ENCODE measurements around the gene PET117.
A peak's percentile ranks its signal among the peaks of the same experiment; 100 is the strongest.
"Not testable (repeated sequence)": the region's sequence is repeated elsewhere in the genome, so short reads cannot be mapped to it uniquely, and the experiment has no call there.

PET117 gene

DNA sequence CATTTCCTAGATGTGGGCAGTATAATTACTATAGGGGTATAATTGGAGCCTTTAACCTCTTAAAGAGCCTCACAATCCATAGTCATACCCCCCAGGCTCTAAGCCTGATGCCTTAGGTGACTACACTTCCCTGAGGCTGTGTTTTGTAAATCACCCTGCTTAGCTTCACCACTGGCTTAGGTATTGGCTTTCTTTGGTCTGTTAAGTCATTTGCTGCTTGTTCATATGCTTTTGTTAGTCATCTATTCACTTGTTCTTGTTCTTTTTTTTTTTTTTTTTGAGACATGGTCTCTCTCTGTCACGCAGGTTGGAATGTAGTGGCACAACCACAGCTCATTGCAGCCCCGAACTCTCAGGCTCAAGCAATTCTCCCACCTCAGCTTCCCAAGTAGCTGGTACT is 26.7 kb downstream of the PET117 start:
- no peak for DNase-seq

DNA sequence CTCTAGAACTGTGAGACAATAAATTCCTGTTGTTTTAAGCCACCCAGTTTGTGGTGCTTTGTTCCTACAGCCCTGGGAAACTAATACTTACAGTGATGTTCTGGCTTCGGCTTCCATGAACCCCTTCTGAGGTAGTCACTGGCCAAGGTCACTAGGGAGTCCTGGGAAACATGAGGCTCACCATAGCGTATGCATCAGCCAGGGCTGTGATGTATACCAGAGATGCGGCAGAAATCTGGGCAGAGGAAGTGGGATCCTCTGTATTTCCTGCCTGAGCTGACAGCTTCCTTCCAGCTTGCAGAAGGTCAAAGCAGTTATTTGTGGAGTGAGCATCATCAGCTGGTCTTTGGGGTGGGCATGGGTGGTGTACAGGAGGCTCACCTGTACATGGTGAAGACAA is 27.9 kb downstream of the PET117 start:
- no peak for DNase-seq

DNA sequence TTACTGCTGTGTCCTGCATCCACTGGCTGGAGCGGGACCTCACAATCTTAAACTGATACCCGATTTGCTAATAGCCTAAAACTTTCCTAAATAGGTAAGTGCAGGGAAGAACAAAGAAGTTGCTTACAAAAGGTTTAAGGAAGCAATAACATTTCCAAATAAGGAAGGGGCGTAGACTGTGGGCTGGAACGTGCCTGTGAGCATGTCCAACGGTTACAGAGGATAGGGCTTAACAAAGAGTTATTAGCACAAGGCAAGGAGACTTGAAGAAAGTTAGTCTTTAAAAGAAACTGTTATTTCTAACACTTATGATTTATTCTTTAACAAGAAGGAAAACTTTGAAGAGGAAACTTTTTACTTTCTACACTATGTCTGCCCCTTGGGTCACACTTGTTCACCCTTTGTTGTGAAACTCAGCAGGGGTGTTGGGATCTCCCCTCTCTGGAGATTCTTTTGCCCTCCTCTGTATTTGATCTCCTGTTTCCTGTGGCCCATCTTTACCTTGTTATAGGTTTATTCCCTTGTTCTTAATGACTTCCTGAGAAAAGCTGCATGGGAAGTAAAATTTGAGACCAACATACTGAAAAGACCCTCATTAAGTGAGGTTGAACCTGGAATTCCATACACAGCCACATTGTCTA is 28.7 kb downstream of the PET117 start:
- peak; percentile 10 to 29 for DNase-seq

DNA sequence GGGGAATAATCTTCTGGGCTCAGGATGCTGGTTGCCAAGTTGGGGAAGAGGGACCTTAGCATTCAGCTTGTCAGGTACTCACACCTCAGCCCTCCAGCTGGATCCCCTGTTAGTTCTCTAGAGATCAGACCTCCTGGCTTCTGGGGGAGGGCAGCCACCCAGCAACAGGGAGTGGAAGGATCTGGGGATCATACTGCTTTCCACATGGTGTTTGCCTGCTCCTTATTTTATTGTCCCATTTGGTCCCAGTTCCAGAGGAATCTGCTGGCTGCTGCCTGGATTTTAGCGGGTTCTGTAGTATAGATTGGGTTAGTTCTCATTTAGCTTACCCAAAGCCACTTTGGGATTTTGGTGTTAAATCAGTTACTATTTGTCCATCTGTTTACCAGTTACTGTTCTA is 29.3 kb downstream of the PET117 start:
- no peak for DNase-seq

DNA sequence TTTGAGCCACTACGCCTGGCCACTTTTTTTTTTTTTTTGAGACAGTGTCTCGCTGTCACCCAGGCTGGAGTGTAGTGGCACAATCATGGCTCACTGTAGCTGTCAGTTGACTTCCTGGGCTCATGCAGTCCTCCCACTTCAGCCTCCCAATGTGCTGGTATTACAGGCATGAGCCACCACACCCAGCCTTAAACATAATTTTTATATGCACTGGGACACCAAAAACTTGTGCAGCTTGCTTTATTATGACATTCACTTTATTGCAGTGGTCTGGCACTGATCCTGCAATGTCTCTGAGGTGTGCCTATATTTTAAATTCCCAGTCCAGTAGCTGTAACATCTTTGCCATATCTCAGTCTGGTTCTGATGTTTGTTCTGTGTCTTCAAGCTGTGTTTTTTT is 34.7 kb downstream of the PET117 start:
- no peak for DNase-seq

DNA sequence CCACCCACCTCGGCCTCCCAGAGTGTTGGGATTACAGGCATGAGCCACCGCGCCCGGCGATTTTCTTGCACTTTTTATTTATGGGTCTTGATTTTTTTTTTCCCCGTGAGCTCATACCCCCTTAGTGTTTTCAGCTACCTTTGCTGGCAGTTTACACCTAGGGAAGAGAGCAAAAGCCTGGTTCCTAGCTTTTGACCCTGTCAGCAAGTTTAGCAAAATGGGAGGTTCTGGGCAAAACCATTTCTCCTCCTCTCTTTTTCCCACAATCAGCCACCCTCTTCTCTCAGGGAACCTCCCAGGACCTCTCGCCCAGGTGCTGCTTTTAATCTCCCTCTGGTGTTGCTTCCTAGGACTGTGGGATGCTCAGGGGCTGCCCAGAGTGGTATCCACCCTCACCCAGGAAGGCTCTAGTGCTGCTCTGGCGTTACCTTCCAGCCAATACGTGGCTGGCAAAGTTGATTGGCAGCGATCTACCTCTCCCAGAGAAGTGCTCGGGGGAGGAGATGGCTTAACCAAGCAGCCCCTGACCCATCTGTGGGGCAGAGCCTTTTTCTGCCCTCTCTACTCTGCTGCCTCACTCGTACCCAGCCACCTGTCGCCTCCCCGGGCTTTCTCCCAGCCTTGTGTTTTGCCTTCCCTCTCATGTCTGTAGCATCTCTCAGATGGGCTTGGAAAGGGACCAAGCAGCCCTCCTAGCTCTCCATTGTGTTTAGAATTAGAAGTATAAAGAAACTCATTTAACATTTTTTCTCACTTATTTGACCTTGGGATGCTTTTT is 37.4 kb downstream of the PET117 start:
- no peak for DNase-seq

DNA sequence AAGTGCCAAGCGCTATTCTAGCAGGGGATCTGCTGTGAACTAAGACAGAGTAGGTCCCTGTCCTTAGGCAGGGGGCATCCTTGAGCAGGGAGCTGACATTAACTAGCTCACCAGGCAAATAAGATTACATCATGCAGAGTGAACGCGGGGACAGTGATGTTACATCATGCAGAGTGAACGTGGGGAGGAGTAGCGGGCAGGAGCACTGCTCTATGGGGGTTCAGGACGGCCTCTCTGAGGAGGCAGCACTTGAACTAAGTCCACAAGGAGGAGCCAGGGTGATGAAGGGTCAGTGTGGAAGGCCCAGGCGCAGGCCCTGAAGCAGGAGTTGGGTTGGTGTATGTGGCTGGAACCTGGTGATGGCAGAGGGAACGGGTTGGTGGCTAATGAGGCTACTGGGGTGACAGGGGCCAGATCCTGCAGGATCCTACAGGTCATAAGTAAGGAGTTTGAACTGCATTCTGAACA is 38.7 kb downstream of the PET117 start:
- DNase-seq = no peak

DNA sequence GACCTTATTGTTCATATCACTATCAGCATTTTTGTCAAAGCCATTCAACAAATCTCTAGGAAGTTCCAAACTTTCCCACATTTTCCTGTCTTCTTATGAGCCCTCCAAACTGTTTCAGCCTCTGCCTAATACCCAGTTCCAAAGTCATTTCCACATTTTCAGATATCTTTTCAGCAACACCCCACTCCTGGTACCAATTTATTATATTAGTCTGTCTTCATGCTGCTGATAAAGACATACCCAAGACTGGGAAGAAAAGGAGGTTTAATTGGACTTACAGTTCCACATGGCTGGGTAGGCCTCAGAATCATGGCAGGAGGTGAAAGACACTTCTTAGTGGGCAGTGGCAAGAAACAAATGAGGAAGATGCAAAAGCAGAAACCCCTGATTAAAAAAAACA is 42.7 kb downstream of the PET117 start:
- not testable (repeated sequence) for DNase-seq

DNA sequence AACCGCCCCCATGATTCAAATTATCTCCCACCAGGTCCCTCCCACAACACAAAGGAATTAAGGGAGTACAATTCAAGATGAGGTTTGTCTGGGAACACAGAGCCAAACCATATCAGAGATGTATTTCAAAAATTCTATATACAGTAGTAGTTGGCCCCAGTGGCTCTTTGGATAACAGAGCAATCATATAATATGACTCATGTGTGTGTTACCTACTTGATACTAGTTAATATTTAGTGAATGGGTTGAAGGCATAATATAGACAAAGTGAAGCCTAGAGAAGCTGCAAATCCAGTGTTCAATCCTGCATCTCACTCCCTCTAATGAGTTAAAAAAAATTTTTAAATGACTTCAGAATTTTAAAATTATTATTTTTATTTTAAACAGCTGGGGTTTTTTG is 43.2 kb downstream of the PET117 start:
- no peak for DNase-seq

DNA sequence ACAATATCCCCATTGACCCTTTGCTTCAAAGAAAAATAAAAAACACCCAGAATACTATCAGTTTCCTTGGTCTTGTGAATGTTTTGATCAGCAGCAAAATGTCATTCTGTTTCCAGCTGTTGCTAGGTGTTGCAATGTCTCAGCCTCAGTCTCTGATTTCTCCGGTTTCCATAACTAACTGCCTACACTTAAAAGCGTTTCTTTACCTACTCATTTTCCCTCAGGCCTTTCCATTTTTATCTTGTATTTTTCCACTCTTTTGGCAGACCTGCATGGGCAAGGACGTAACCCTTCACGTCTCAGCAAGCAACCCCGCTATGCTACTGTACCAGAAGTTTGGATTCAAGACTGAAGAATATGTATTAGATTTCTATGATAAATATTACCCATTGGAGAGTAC is 49.4 kb downstream of the PET117 start:
- DNase-seq = no peak

DNA sequence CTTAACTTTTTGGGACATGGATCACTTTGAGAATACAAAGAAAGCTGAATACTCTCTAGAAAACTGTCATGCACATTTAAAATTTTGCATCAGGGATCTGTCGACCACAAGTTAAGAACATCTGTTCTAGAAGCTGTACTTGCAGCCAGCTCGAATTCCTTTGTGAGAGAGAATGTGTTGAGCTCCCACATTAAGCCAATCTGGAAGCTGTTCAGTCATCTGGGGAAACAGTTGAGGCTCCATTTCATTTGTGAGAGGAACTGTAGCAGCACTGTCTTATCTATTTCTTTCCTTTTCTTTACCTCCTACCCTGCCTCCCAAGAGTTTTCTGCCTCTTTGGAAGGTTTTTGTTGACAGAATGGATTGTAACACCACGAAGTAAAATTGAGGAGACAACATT is 50.8 kb downstream of the PET117 start:
- no peak for DNase-seq

DNA sequence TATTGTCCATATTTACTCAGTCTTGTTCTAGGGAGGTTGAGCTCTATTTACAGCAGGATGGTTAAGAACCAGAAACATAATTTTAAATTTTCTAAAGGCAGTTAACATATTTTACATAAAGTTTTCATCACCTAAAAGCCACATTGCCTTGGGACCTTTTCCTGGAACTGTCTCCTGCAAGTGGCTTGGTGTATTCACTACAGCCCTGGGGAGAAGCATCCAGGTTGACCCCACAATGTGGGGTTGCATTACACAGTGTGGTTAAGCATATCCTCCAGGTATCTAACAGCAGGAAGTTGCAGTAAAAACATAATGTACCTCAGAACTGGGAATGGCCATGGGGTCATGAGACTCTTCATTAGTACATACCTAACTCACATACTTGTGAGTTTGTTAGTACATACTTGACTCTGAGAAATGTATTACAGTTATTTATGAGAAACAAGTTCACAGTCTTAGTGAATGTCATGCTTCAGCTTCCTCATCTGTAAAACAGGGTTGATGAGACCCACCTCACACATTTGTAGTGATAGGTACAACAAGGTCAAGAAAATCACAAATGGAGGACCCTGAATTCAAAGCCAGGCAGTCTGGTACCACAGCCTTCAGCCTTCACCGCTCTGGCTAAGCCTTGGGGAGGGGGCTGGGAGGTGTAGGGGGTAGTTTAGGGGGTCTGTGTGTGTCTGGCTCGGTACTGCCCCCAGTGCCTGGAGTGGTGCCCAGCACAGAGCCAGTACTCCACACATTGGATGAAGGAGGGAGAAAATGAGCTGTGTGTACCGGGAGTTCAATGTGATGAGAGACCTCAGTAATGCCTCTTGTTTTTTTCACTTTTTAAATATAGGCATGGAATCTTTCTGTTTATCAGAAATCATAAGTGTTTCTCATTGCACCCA is 52.9 kb downstream of the PET117 start:
- no peak for DNase-seq

DNA sequence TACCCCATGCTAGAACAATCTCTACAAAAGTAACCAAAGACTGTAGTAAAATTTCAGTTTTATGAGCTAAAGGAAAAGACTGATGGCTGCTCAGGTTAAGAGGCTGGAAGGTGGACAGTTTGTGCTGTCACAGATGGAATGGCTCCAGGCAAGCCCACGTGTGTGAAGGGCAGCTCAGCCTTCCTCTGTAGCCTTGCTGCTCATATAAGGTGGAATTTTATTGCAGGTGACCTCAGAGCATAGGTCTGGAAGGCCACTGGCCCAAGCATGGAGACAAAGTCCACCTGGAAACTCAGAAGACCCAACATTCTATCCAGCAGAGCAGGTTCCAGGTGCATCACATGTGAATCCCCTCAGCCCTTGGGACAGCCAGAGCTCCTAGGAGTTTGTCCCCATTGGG is 53.6 kb downstream of the PET117 start:
- DNase-seq = no peak
